Activated CD4-positive, alpha-beta memory T cell treated with anti-CD3 and anti-CD28 coated beads for 36 hours (primary cell): ENCODE data around the gene ALPG. TPM values are rescaled to one million over a fixed set of nuclear protein-coding genes. Genes with fewer than 3 reads are reported as not detected.
"Not testable (repeated sequence)": the region's sequence is repeated elsewhere in the genome, so short reads cannot be mapped to it uniquely, and the experiment has no call there.

ENCODE experiments used
- CTCF ChIA-PET: fragments of 350-600 bp; sonication (Branson Sonifier 250); formaldehyde crosslinking; loops from one replicate; lab custom pipeline; 2021; ENCODE audit warnings: antibody characterized with exemption, inconsistent platforms; lab: Charles Lee
- POLR2A ChIA-PET: fragments of 350-600 bp; sonication (Branson Sonifier 250); formaldehyde crosslinking; loops from one replicate; lab custom pipeline; 2021; ENCODE audit warnings: antibody characterized with exemption; lab: Charles Lee
- DNase-seq: peaks from one replicate; pipeline ENCODE4 v3.0.0-alpha.2; 2020
- H3K27ac Mint-ChIP-seq: one replicate; pipeline ENCODE4 v1.8.0; 2021; ENCODE audit warnings: mixed read lengths
- H3K27me3 Mint-ChIP-seq: one replicate; pipeline ENCODE4 v1.8.0; 2021; ENCODE audit warnings: mixed read lengths
- H3K36me3 Mint-ChIP-seq: one replicate; pipeline ENCODE4 v1.8.0; 2021; ENCODE audit warnings: mixed read lengths
- H3K4me1 Mint-ChIP-seq: one replicate; pipeline ENCODE4 v1.8.0; 2021; ENCODE audit warnings: low read depth, mixed read lengths
- H3K4me3 Mint-ChIP-seq: one replicate; pipeline ENCODE4 v1.8.0; 2021; ENCODE audit warnings: mild to moderate bottlenecking, mixed read lengths
- H3K9me3 Mint-ChIP-seq: one replicate; pipeline ENCODE4 v1.8.0; 2021; ENCODE audit warnings: mixed read lengths
- intact Hi-C: fragments of 100-400 bp; cut with micrococcal nuclease; formaldehyde crosslinking; loops from one replicate; pipeline ENCODE4 v1.15.1; 2023
- total RNA-seq, 2 experiments: library from RNA; stranded (reverse); gene quantifications; one replicate each; pipeline ENCODE4 v1.2.3, GENCODE V29; 2021

The ALPG gene
- total RNA-seq, 2 experiments from 2014 or later: not detected

DNA sequence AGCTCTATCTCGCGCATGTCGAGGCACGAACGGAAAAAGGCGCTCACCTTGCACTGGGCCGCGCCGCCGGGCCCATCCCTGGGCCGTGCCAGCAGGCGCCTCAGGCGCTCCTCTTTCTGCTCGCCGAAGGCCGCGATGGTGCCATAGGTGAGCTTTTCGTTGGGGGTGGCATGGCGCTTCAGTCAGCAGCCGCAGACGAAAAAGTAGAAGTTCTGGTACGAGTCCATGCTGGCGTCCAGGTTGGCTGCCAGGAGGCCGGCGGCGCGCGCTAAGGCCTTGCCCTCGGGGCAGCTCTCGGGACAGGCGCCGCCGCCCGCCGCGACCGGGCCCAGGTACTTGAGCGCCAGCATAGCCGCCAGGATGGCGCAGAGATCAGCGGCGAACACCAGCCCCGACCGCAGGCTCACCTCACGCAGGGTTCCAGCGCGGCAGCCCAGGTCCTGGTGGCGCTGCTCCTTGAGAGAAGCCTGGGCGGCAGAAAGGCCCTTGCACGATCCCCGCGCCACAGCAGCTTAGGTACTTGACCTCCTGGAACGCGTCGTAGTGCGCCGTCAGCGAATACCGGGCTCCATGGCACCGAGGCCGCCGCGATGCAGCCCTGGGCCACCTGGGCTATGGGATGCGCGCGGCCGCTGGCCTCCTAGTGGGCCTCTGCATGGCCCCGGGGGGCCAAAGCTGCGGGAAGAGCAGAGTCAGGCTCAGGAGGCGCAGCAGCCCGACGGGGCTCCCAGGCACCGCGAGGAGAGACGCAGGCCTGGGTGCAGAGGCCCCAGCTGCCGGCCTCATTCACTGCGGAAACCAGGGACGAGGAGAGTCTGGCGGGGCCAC lies 12.8 kb downstream of the ALPG start:
- no peak for DNase-seq
- peaks cover 8% of the 10 kb centered on the region for H3K9me3 Mint-ChIP-seq
- H3K36me3 Mint-ChIP-seq: no peaks in the 10 kb centered on the region
- peak overlapping the region; percentile 12 for H3K4me3 Mint-ChIP-seq
- intact Hi-C loops: no loop called here
- H3K27me3 Mint-ChIP-seq: peaks cover 33% of the 10 kb centered on the region
- CTCF ChIA-PET: interaction anchor here (0.7 kb wide), 2 partner anchors 20 to 83 kb away, joined by 3 to 4 read pairs; no protein-coding TSS in a partner anchor
- H3K27ac Mint-ChIP-seq: no peak overlapping the region
- peaks cover 11% of the 10 kb centered on the region for H3K4me1 Mint-ChIP-seq
- POLR2A ChIA-PET: no interaction called here

- H3K36me3 Mint-ChIP-seq: no peaks in the 10 kb centered on the region
- DNase-seq: no peak
- H3K9me3 Mint-ChIP-seq: peaks cover 8% of the 10 kb centered on the region
- intact Hi-C loops: no loop called here
- H3K27me3 Mint-ChIP-seq: peaks cover 33% of the 10 kb centered on the region
- no peak overlapping the region for H3K4me3 Mint-ChIP-seq
- H3K4me1 Mint-ChIP-seq: peaks cover 11% of the 10 kb centered on the region
- no peak overlapping the region for H3K27ac Mint-ChIP-seq
- POLR2A ChIA-PET: no interaction called here
- CTCF ChIA-PET: no interaction called here
Observed at GRCh38 chr2:232420073-232420454, 13.4 kb downstream of the ALPG start.

DNA sequence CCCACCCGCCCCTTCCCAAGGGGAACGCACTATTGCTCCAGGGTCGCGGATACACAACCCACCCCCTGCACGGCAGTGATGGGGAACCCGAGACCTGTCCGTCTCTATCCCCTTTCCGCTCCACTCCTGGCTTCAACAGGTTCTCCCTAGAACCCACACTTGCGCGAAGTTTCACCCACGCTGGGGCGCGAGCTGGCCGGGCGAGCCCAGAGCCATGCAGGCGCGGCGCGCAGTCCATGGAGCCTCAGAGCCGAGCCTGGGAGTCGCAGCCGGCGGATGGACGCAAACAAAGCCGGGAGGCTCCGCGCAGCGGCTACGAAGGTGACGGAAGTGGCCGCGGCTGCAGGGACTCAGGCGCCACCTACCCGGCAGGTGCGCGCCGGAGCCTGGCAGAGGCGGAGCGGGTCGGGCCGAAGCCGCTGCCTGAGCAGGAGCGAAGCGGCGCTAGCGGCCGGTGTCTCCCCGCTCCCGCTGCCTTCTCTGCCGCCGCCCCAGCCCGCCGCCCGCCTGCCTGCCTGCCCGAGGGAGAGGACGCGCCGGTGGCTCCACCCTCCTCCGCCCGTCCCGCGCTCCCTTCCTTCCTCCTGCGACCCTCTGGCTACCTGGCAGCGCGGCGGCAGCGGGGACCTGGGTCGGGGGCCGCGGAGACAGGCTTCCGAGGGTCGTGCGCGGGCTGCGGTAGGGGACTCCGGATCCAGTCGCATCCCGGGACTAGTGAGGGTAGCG lies 14.0 kb downstream of the ALPG start:
- ChIA-PET POLR2A (no interaction called here), CTCF (interaction anchor here (1.2 kb wide), 1 partner anchor 86 kb away, joined by 3 read pairs; no protein-coding TSS in a partner anchor)
- Mint-ChIP-seq H3K4me1 (peaks cover 11% of the 10 kb centered on the region), H3K27me3 (peaks cover 33% of the 10 kb centered on the region), H3K27ac (no peak overlapping the region), H3K36me3 (no peaks in the 10 kb centered on the region), H3K9me3 (peaks cover 8% of the 10 kb centered on the region), H3K4me3 (no peak overlapping the region)
- intact Hi-C loops: no loop called here
- DNase-seq: peak; percentile 45

DNA sequence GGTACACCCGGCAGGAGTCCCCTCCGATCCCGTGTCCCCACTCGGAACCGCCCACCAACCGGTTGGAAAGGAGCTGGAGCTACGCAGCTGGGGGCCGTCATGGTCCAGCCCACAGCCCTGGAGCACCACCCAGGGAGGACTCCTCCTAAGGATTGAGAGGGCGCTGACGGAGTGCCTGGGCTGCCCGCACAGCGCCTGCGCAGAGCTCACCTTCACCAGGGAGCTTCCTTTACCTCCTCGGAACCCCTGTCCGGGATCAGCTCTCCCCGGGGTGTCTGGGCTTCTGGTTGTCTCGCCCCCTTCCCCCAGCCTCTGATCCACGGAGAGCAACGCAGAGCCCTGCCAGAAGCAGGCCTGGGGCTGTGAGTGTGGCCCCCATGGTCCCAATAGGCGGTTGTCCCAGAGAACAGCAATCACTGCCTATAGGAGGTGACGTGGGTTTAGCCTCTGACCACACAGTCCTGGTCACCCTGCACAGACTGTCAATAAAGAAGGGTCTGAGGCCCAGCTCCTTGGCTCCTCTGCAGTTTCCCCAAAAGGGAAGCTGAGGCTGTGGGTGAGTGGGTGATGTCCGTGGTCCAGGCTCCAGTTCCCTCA lies 14.6 kb downstream of the ALPG start:
- intact Hi-C loops: no loop called here
- Mint-ChIP-seq H3K4me1 (peaks cover 11% of the 10 kb centered on the region), H3K4me3 (no peak overlapping the region), H3K27me3 (peaks cover 33% of the 10 kb centered on the region), H3K9me3 (peaks cover 8% of the 10 kb centered on the region), H3K36me3 (no peaks in the 10 kb centered on the region), H3K27ac (no peak overlapping the region)
- CTCF ChIA-PET: interaction anchor here (1.2 kb wide), 1 partner anchor 86 kb away, joined by 3 read pairs; no protein-coding TSS in a partner anchor
- DNase-seq: no peak
- POLR2A ChIA-PET: no interaction called here

DNA sequence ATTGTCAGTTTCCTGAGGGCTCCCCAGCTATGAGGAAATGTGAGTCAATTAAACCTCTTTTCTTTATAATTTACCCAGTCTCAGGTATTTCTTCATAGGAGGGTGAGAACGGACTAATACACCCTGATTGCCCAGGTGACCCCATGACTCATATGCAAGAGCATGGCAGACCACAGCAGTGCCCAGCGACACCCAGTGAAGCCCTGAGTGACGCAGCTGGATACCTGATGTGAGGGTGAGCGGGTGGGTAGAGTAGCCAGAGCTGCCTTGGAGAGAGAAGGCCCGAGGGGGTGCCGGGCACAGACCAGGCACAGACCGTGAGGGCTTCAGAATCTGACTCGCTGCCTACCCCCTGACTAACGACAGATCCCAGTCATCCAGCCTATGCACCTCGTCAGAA lies 15.4 kb downstream of the ALPG start:
- Mint-ChIP-seq H3K27me3 (peaks cover 33% of the 10 kb centered on the region), H3K4me3 (no peak overlapping the region), H3K4me1 (peaks cover 11% of the 10 kb centered on the region), H3K9me3 (peaks cover 8% of the 10 kb centered on the region), H3K36me3 (no peaks in the 10 kb centered on the region), H3K27ac (no peak overlapping the region)
- ChIA-PET CTCF (no interaction called here), POLR2A (no interaction called here)
- intact Hi-C loops: no loop called here
- no peak for DNase-seq

DNA sequence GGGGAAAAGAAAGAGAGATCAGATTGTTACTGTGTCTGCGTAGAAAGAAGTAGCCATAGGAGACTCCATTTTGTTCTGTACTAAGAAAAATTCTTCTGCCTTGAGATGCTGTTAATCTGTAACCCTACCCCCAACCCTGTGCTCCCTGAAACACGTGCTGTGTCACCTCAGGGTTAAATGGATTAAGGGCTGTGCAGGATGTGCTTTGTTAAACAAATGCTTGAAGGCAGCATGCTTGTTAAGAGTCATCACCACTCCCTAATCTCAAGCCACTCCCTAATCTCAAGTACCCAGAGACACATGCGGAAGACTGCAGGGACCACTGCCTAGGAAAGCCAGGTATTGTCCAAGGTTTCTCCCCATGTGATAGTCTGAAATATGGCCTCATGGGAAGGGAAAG lies 16.4 kb downstream of the ALPG start:
- Mint-ChIP-seq H3K27me3 (peaks cover 32% of the 10 kb centered on the region), H3K4me1 (peaks cover 11% of the 10 kb centered on the region)
- H3K9me3 Mint-ChIP-seq, H3K36me3 Mint-ChIP-seq, H3K27ac Mint-ChIP-seq, H3K4me3 Mint-ChIP-seq, intact Hi-C loops, DNase-seq, POLR2A ChIA-PET: not testable (repeated sequence)
- CTCF ChIA-PET: interaction anchor here (0.5 kb wide), 1 partner anchor 8 kb away, joined by 3 read pairs; no protein-coding TSS in a partner anchor

GRCh38 chr2:232423407-232423806 lies 16.8 kb downstream of the ALPG start:
- H3K4me3 Mint-ChIP-seq, DNase-seq, H3K27ac Mint-ChIP-seq, H3K4me1 Mint-ChIP-seq, CTCF ChIA-PET, H3K9me3 Mint-ChIP-seq, H3K36me3 Mint-ChIP-seq, POLR2A ChIA-PET, intact Hi-C loops: not testable (repeated sequence)
- peaks cover 28% of the 10 kb centered on the region for H3K27me3 Mint-ChIP-seq

- ChIA-PET POLR2A (no interaction called here), CTCF (no interaction called here)
- no peaks in the 10 kb centered on the region for H3K4me1 Mint-ChIP-seq
- no peaks in the 10 kb centered on the region for H3K36me3 Mint-ChIP-seq
- DNase-seq: no peak
- no peak overlapping the region for H3K27ac Mint-ChIP-seq
- H3K4me3 Mint-ChIP-seq: no peak overlapping the region
- H3K27me3 Mint-ChIP-seq: no peaks in the 10 kb centered on the region
- intact Hi-C loops: no loop called here
- no peaks in the 10 kb centered on the region for H3K9me3 Mint-ChIP-seq
Observed at GRCh38 chr2:232431705-232432590, 25.3 kb downstream of the ALPG start.

GRCh38 chr2:232432598-232433184 lies 26.0 kb downstream of the ALPG start:
- H3K4me3 Mint-ChIP-seq: no peak overlapping the region

DNA sequence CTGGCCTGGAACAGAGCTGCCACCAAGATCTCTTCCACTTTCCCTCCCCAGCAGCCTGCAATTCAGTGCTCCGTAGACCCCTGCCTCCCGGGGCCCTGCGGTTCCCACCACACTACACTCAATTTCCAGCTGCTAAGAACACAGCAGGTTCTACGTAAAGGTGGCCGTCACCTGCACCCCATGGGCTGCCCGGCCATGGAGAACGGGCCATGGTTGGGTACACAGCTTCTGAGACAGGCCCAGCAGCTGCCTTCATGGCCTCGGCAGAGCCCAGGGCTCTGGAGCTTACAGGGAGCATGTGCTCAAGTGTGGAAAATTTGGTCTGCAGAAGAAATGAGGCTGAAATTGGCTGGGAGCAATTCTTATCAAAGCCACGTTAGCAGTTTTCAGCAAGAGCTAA lies 27.0 kb downstream of the ALPG start:
- DNase-seq, H3K4me1 Mint-ChIP-seq, H3K4me3 Mint-ChIP-seq, CTCF ChIA-PET, H3K27ac Mint-ChIP-seq, POLR2A ChIA-PET, intact Hi-C loops, H3K27me3 Mint-ChIP-seq, H3K36me3 Mint-ChIP-seq, H3K9me3 Mint-ChIP-seq: not testable (repeated sequence)

More at GRCh38 chr2:232432598-232433184, 26.0 kb downstream of the ALPG start:
- H3K27ac Mint-ChIP-seq: no peak overlapping the region
- ChIA-PET POLR2A (no interaction called here), CTCF (no interaction called here)
- no peaks in the 10 kb centered on the region for H3K9me3 Mint-ChIP-seq
- DNase-seq: peak; percentile 23
- H3K36me3 Mint-ChIP-seq: no peaks in the 10 kb centered on the region
- no peaks in the 10 kb centered on the region for H3K27me3 Mint-ChIP-seq
- intact Hi-C loops: no loop called here
- H3K4me1 Mint-ChIP-seq: no peaks in the 10 kb centered on the region

DNA sequence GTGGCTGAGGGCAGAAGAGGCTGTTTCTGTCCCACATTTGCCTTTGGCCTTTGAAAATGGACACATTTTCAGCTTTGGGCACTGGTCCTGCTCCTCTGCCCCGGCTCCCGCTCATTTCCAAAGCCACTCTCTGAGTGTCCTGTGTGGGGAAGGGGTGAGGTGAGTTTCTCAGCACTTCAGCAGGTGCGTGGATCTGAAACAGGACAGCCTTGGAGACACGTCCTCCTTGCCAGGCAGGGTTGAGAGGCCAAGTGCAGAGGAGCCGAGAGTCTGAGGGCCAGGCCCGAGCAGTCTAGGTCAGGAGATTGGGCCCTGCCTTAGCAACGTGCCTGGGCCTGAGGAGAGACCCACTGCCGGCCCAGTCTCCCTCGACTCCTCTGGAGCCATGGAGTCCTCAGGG lies 27.4 kb downstream of the ALPG start:
- POLR2A ChIA-PET: no interaction called here
- no peaks in the 10 kb centered on the region for H3K4me1 Mint-ChIP-seq
- intact Hi-C loops: no loop called here
- no peak for DNase-seq
- H3K36me3 Mint-ChIP-seq: no peaks in the 10 kb centered on the region
- H3K9me3 Mint-ChIP-seq: no peaks in the 10 kb centered on the region
- CTCF ChIA-PET: no interaction called here
- no peak overlapping the region for H3K4me3 Mint-ChIP-seq
- no peaks in the 10 kb centered on the region for H3K27me3 Mint-ChIP-seq
- H3K27ac Mint-ChIP-seq: no peak overlapping the region
